DND-41 (cell line): Measurements from ENCODE around the gene PIM2.

Experiments used
- ATAC-seq: fragments of 200-7000 bp; cut with Tn5 transposase; 3 replicates; pipeline ENCODE4 v1.9.1; 2021; ENCODE audit warnings: low read depth; ENCODE audit not compliant: insufficient read depth
- DNase-seq: peaks from one replicate; pipeline ENCODE4 v3.0.0-alpha.2; 2020
- H2AFZ ChIP-seq: 2 replicates; pipeline ENCODE4 v1.6.0; 2012; ENCODE audit warnings: low read depth, low read length
- H3K27ac ChIP-seq: 2 replicates; pipeline ENCODE4 v1.5.1; 2012; ENCODE audit warnings: low read length, inconsistent platforms
- H3K27me3 ChIP-seq: fragments of 200-600 bp; sonication (generic); 2 replicates; pipeline ENCODE4 v1.6.0; 2012; ENCODE audit warnings: low read length, mild to moderate bottlenecking, inconsistent platforms; ENCODE audit not compliant: insufficient read depth, poor library complexity
- H3K36me3 ChIP-seq: 2 replicates; pipeline ENCODE4 v1.5.1; 2012; ENCODE audit warnings: low read length, inconsistent platforms; ENCODE audit not compliant: insufficient read depth
- H3K4me1 ChIP-seq: 2 replicates; pipeline ENCODE4 v1.5.1; 2012; ENCODE audit warnings: mild to moderate bottlenecking, low read length; ENCODE audit not compliant: insufficient read depth
- H3K4me2 ChIP-seq: 2 replicates; pipeline ENCODE4 v1.6.0; 2012; ENCODE audit warnings: mild to moderate bottlenecking, moderate library complexity, low read length, inconsistent platforms; ENCODE audit not compliant: insufficient read depth
- H3K4me3 ChIP-seq, 2 experiments: fragments of 200-600 bp in 1 of 2; shearing (Covaris generic) in 1 of 2; 2 replicates each; pipeline ENCODE4 v1.5.1; 2012 to 2016; ENCODE audit warnings: inconsistent platforms in 2 of 2, low read length in 2 of 2, mild to moderate bottlenecking in 2 of 2, low read depth in 1 of 2, moderate library complexity in 1 of 2
- H3K79me2 ChIP-seq: 2 replicates; pipeline ENCODE4 v1.6.0; 2012; ENCODE audit warnings: low read length, inconsistent platforms; ENCODE audit not compliant: insufficient read depth
- H3K9ac ChIP-seq: 2 replicates; pipeline ENCODE4 v1.6.0; 2012; ENCODE audit warnings: low read depth, mild to moderate bottlenecking, inconsistent platforms, low read length, moderate library complexity
- H3K9me3 ChIP-seq: 2 replicates; pipeline ENCODE4 v1.5.1; 2012; ENCODE audit warnings: low read length, moderate library complexity, mild to moderate bottlenecking, inconsistent platforms; ENCODE audit not compliant: insufficient read depth, severe bottlenecking
- H4K20me1 ChIP-seq: 2 replicates; pipeline ENCODE4 v1.6.0; 2012; ENCODE audit warnings: low read length; ENCODE audit not compliant: insufficient read depth
- CTCF ChIP-seq: IDR thresholded peaks from 2 replicates; pipeline ENCODE4 v1.5.1; 2012; ENCODE audit warnings: borderline replicate concordance, low read length, moderate library complexity, mild to moderate bottlenecking; ENCODE audit not compliant: poor library complexity, severe bottlenecking; ENCODE audit errors: extremely low read depth
- EZH2 ChIP-seq: IDR thresholded peaks from 3 replicates; pipeline ENCODE4 v1.6.1; 2012; ENCODE audit warnings: borderline replicate concordance, low read depth, mild to moderate bottlenecking, moderate library complexity, low read length, inconsistent platforms; ENCODE audit not compliant: severe bottlenecking

PIM2 gene

GRCh38 chrX:48903290-48903689 is 15.5 kb downstream of the PIM2 start:
- Histone ChIP-seq H3K36me3 (peaks cover 55% of the 10 kb centered on the region), H3K79me2 (peaks cover 20% of the 10 kb centered on the region), H3K4me2 (no peak overlapping the region), H4K20me1 (peaks cover 10% of the 10 kb centered on the region; the same call in 1 of the 2 replicates), H2AFZ (no peak overlapping the region), H3K4me1 (peaks cover 16% of the 10 kb centered on the region), H3K9me3 (no peaks in the 10 kb centered on the region), H3K27ac (no peak overlapping the region), H3K4me3 (no peak overlapping the region), H3K9ac (no peak overlapping the region), H3K27me3 (no peaks in the 10 kb centered on the region)
- no peak for DNase-seq
- ATAC-seq = no peak
- TF ChIP-seq EZH2 (no peak), CTCF (no peak)

DNA sequence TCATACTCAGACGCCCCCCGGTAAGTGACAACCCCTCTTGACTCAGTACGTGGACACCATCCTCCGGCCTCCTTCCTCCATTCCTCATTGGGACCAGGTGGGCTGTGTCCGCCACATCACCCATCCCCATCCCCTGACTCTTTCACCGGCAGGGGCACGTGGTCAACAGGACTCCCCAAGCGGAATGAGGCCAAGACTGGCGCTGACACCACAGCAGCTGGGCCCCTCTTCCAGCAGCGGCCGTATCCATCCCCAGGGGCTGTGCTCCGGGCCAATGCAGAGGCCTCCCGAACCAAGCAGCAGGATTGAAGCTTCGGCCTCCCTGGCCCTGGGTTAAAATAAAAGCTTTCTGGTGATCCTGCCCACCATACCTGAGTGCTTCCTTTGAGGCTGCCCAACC is 16.0 kb downstream of the PIM2 start:
- H3K4me2 ChIP-seq = no peak overlapping the region
- H3K36me3 ChIP-seq = peaks cover 55% of the 10 kb centered on the region
- H3K9ac ChIP-seq = no peak overlapping the region
- no peak overlapping the region for H3K27ac ChIP-seq
- H3K4me1 ChIP-seq = peaks cover 18% of the 10 kb centered on the region
- H3K79me2 ChIP-seq = peaks cover 22% of the 10 kb centered on the region
- H2AFZ ChIP-seq = no peak overlapping the region
- no peak for TF ChIP-seq EZH2
- TF ChIP-seq CTCF = no peak
- ATAC-seq (no peak), DNase-seq (no peak)
- H3K27me3 ChIP-seq = no peaks in the 10 kb centered on the region
- H3K4me3 ChIP-seq = no peak overlapping the region
- no peaks in the 10 kb centered on the region for H3K9me3 ChIP-seq
- H4K20me1 ChIP-seq = peaks cover 12% of the 10 kb centered on the region; the same call in 1 of the 2 replicates

DNA sequence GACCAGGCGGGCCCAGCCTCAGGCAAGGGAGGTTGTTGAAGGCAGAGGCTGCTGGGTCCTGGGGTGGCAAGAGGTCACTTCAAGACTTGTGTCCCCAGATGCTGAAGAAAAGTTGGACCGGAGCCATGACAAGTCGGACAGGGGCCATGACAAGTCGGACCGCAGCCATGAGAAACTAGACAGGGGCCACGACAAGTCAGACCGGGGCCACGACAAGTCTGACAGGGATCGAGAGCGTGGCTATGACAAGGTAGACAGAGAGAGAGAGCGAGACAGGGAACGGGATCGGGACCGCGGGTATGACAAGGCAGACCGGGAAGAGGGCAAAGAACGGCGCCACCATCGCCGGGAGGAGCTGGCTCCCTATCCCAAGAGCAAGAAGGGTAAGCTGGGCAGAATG is 16.7 kb downstream of the PIM2 start:
- no peak overlapping the region for H3K27ac ChIP-seq
- no peak overlapping the region for H3K4me2 ChIP-seq
- H3K4me3 ChIP-seq = no peak overlapping the region
- ATAC-seq (no peak), DNase-seq (no peak)
- peaks cover 12% of the 10 kb centered on the region; the same call in 1 of the 2 replicates for H4K20me1 ChIP-seq
- H2AFZ ChIP-seq = no peak overlapping the region
- H3K79me2 ChIP-seq = peaks cover 26% of the 10 kb centered on the region
- peaks cover 55% of the 10 kb centered on the region for H3K36me3 ChIP-seq
- no peaks in the 10 kb centered on the region for H3K27me3 ChIP-seq
- no peaks in the 10 kb centered on the region for H3K9me3 ChIP-seq
- peaks cover 18% of the 10 kb centered on the region for H3K4me1 ChIP-seq
- H3K9ac ChIP-seq = no peak overlapping the region
- TF ChIP-seq CTCF = no peak
- no peak for TF ChIP-seq EZH2

GRCh38 chrX:48901069-48901468 is 17.8 kb downstream of the PIM2 start:
- no peak overlapping the region for H3K4me2 ChIP-seq
- H3K4me3 ChIP-seq = no peak overlapping the region
- no peak for DNase-seq
- no peaks in the 10 kb centered on the region for H3K9me3 ChIP-seq
- H3K36me3 ChIP-seq = peaks cover 52% of the 10 kb centered on the region
- ATAC-seq = no peak
- no peak overlapping the region for H3K9ac ChIP-seq
- peaks cover 19% of the 10 kb centered on the region for H4K20me1 ChIP-seq
- H3K4me1 ChIP-seq = peaks cover 27% of the 10 kb centered on the region
- no peak overlapping the region for H3K27ac ChIP-seq
- peaks cover 36% of the 10 kb centered on the region for H3K79me2 ChIP-seq
- no peak for TF ChIP-seq EZH2
- H3K27me3 ChIP-seq = no peaks in the 10 kb centered on the region
- H2AFZ ChIP-seq = no peak overlapping the region
